H9 (cell line): Measurements from ENCODE around the gene ZNF8. TPM values are rescaled to one million over a fixed set of nuclear protein-coding genes. Genes with fewer than 3 reads are reported as not detected.

Source experiments
- DNase-seq: peaks from one replicate; pipeline ENCODE4 v3.0.0-alpha.2; 2017
- H2AFZ ChIP-seq: one replicate; pipeline ENCODE4 v1.6.1; 2013; ENCODE audit warnings: mild to moderate bottlenecking, low read length, control low read depth, moderate library complexity
- H2AK5ac ChIP-seq: 2 replicates; pipeline ENCODE4 v1.6.1; 2013; ENCODE audit warnings: low read length, control low read depth, mixed read lengths; ENCODE audit not compliant: insufficient read length
- H2BK120ac ChIP-seq: one replicate; pipeline ENCODE4 v1.6.1; 2013; ENCODE audit warnings: low read depth, mild to moderate bottlenecking, low read length, control low read depth, inconsistent platforms; ENCODE audit not compliant: poor library complexity, severe bottlenecking
- H2BK12ac ChIP-seq: 2 replicates; pipeline ENCODE4 v1.6.1; 2013; ENCODE audit warnings: low read length, control low read depth, mixed read lengths, low read depth; ENCODE audit not compliant: insufficient read length
- H2BK15ac ChIP-seq: 2 replicates; pipeline ENCODE4 v1.6.1; 2013; ENCODE audit warnings: low read depth, low read length, control low read depth
- H2BK20ac ChIP-seq: one replicate; pipeline ENCODE4 v1.6.1; 2013; ENCODE audit warnings: low read depth, mild to moderate bottlenecking, low read length, control low read depth, inconsistent platforms; ENCODE audit not compliant: poor library complexity, severe bottlenecking
- H2BK5ac ChIP-seq: 2 replicates; pipeline ENCODE4 v1.6.1; 2013; ENCODE audit warnings: low read length, control low read depth, mixed read lengths; ENCODE audit not compliant: insufficient read length
- H3K14ac ChIP-seq: 2 replicates; pipeline ENCODE4 v1.6.1; 2013; ENCODE audit warnings: low read length, control low read depth; ENCODE audit not compliant: insufficient read depth
- H3K18ac ChIP-seq: 2 replicates; pipeline ENCODE4 v1.6.1; 2013; ENCODE audit warnings: low read depth, mild to moderate bottlenecking, mixed read lengths, low read length, control low read depth; ENCODE audit not compliant: insufficient read length
- H3K23ac ChIP-seq: 2 replicates; pipeline ENCODE4 v1.6.1; 2013; ENCODE audit warnings: low read length, control low read depth, mixed read lengths, low read depth; ENCODE audit not compliant: insufficient read length
- H3K23me2 ChIP-seq: 2 replicates; pipeline ENCODE4 v1.6.1; 2013; ENCODE audit warnings: low read depth, mild to moderate bottlenecking, mixed read lengths, low read length, control low read depth; ENCODE audit not compliant: insufficient read length, poor library complexity, severe bottlenecking
- H3K27ac ChIP-seq: 2 replicates; pipeline ENCODE4 v1.5.1; 2013; ENCODE audit warnings: low read length, control low read depth, mixed read lengths, low read depth; ENCODE audit not compliant: insufficient read length
- H3K27me3 ChIP-seq: 2 replicates; pipeline ENCODE4 v1.6.1; 2013; ENCODE audit warnings: low read length, control low read depth, inconsistent platforms; ENCODE audit not compliant: insufficient read depth
- H3K4ac ChIP-seq: 2 replicates; pipeline ENCODE4 v1.6.1; 2013; ENCODE audit warnings: low read depth, mild to moderate bottlenecking, control low read depth, inconsistent platforms, low read length, moderate library complexity
- H3K4me1 ChIP-seq: 2 replicates; pipeline ENCODE4 v1.6.1; 2013; ENCODE audit warnings: low read length, control low read depth, inconsistent platforms; ENCODE audit not compliant: insufficient read depth
- H3K4me2 ChIP-seq: 2 replicates; pipeline ENCODE4 v1.6.1; 2013; ENCODE audit warnings: low read length, control low read depth, mixed read lengths; ENCODE audit not compliant: insufficient read length, insufficient read depth
- H3K56ac ChIP-seq: 2 replicates; pipeline ENCODE4 v1.6.1; 2013; ENCODE audit warnings: low read depth, mild to moderate bottlenecking, mixed read lengths, low read length, control low read depth; ENCODE audit not compliant: insufficient read length
- H3K79me1 ChIP-seq: 2 replicates; pipeline ENCODE4 v1.6.1; 2013; ENCODE audit warnings: low read depth, mild to moderate bottlenecking, moderate library complexity, low read length, control low read depth, inconsistent platforms; ENCODE audit not compliant: insufficient read depth, poor library complexity, severe bottlenecking
- H3K79me2 ChIP-seq: 2 replicates; pipeline ENCODE4 v1.6.1; 2013; ENCODE audit warnings: low read length, control low read depth, inconsistent platforms; ENCODE audit not compliant: insufficient read depth
- H3K9ac ChIP-seq: 2 replicates; pipeline ENCODE4 v1.6.1; 2013; ENCODE audit warnings: low read length, control low read depth, mixed read lengths; ENCODE audit not compliant: insufficient read length; ENCODE audit errors: extremely low read depth
- H3K9me3 ChIP-seq: one replicate; pipeline ENCODE4 v1.6.1; 2013; ENCODE audit warnings: low read depth, low read length, inconsistent platforms; ENCODE audit not compliant: control insufficient read depth
- H3T11ph ChIP-seq: one replicate; pipeline ENCODE4 v1.6.1; 2013; ENCODE audit warnings: mild to moderate bottlenecking, low read length, control low read depth, inconsistent platforms
- H4K20me1 ChIP-seq: one replicate; pipeline ENCODE4 v1.6.1; 2013; ENCODE audit not compliant: control insufficient read depth, insufficient read length, insufficient read depth
- H4K5ac ChIP-seq: 2 replicates; pipeline ENCODE4 v1.6.1; 2013; ENCODE audit warnings: low read depth, mild to moderate bottlenecking, mixed read lengths, low read length, control low read depth; ENCODE audit not compliant: insufficient read length
- H4K8ac ChIP-seq: replicated peaks from 2 replicates; pipeline ENCODE4 v1.6.1; 2013; ENCODE audit warnings: low read length, control low read depth, mixed read lengths, low read depth; ENCODE audit not compliant: insufficient read length
- H4K91ac ChIP-seq: 2 replicates; pipeline ENCODE4 v1.6.1; 2013; ENCODE audit warnings: low read depth, mild to moderate bottlenecking, moderate library complexity, mixed read lengths, low read length, control low read depth; ENCODE audit not compliant: insufficient read length
- H3K27ac Mint-ChIP-seq, 3 experiments: 2 replicates in 2 of 3; 3 replicates in 1 of 3; pipeline ENCODE4 v1.8.0; 2020 to 2021; ENCODE audit warnings: mixed read lengths in 3 of 3, mild to moderate bottlenecking in 1 of 3, moderate library complexity in 1 of 3
- H3K27me3 Mint-ChIP-seq: 2 replicates; pipeline ENCODE4 v1.8.0; 2021; ENCODE audit warnings: low read depth, mild to moderate bottlenecking, moderate library complexity, mixed read lengths
- H3K36me3 Mint-ChIP-seq, 3 experiments: 2 replicates in 2 of 3; 3 replicates in 1 of 3; pipeline ENCODE4 v1.8.0; 2020 to 2021; ENCODE audit warnings: low read depth in 3 of 3, mixed read lengths in 3 of 3; ENCODE audit not compliant: insufficient read depth in 1 of 3
- H3K4me1 Mint-ChIP-seq, 2 experiments: 2 replicates each; pipeline ENCODE4 v1.8.0; 2020; ENCODE audit warnings: mixed read lengths in 2 of 2
- H3K4me3 Mint-ChIP-seq, 2 experiments: 2 replicates in 1 of 2; 3 replicates in 1 of 2; pipeline ENCODE4 v1.8.0; 2020 to 2021; ENCODE audit warnings: mild to moderate bottlenecking in 2 of 2, mixed read lengths in 2 of 2, moderate library complexity in 1 of 2
- H3K9me3 Mint-ChIP-seq, 2 experiments: 2 replicates in 1 of 2; 3 replicates in 1 of 2; pipeline ENCODE4 v1.8.0; 2020; ENCODE audit warnings: mild to moderate bottlenecking in 2 of 2, mixed read lengths in 2 of 2, moderate library complexity in 1 of 2
- CTCF ChIP-seq: fragments of 200-600 bp; sonication (generic); conservative IDR thresholded peaks from 3 replicates; pipeline ENCODE4 v1.8.0; 2021; ENCODE audit warnings: antibody characterized with exemption, mild to moderate bottlenecking
- WGBS: extraction: QIAGEN DNeasy Blood & Tissue Kit; methylation state at CpG from one replicate; pipeline ENCODE4 v1.1.7; 2013; ENCODE audit warnings: missing lambda C conversion rate, low lambda C conversion rate, mixed read lengths; ENCODE audit not compliant: insufficient read length; ENCODE audit errors: extremely low coverage; 5-methylcytosine and 5-hydroxymethylcytosine counted together
- total RNA-seq: library from RNA; stranded (reverse); gene quantifications from 2 replicates; pipeline ENCODE4 v1.2.1, GENCODE V29; 2021

ZNF8 gene
- total RNA-seq, 1 experiment from 2014 or later, result 17.3 TPM

GRCh38 chr19:58265100-58265499 lies 13.7 kb upstream of the ZNF8 start:
- no peak overlapping the region for H3K4me2 ChIP-seq
- H3K79me2 ChIP-seq, result no peaks in the 10 kb centered on the region
- H3K18ac ChIP-seq, result no peak overlapping the region
- no peak overlapping the region for H3T11ph ChIP-seq
- peaks cover 92 to 94% of the 10 kb centered on the region in 2 experiments for H3K9me3 Mint-ChIP-seq
- H2BK15ac ChIP-seq, result no peak overlapping the region
- no peak for DNase-seq
- no peak overlapping the region for H2BK20ac ChIP-seq
- H3K14ac ChIP-seq, result no peak overlapping the region
- no peak overlapping the region for H3K27ac Mint-ChIP-seq
- no peaks in the 10 kb centered on the region for H4K20me1 ChIP-seq
- H3K27ac ChIP-seq, result no peak overlapping the region
- no peak overlapping the region for H3K4ac ChIP-seq
- no peaks in the 10 kb centered on the region for H3K4me1 Mint-ChIP-seq
- H3K56ac ChIP-seq, result no peak overlapping the region
- no peaks in the 10 kb centered on the region for H3K4me1 ChIP-seq
- H2BK120ac ChIP-seq, result no peak overlapping the region
- peaks cover 37% of the 10 kb centered on the region for H3K27me3 Mint-ChIP-seq
- H3K9ac ChIP-seq, result no peak overlapping the region
- TF ChIP-seq CTCF, result no peak
- H3K4me3 Mint-ChIP-seq, result no peak overlapping the region
- H3K23me2 ChIP-seq, result no peaks in the 10 kb centered on the region
- H2BK12ac ChIP-seq, result no peak overlapping the region
- no peak overlapping the region for H2BK5ac ChIP-seq
- no CpG with 5 or more reads among the region's 3 CpGs for WGBS
- H2AK5ac ChIP-seq, result no peak overlapping the region
- H4K91ac ChIP-seq, result no peak overlapping the region
- H3K79me1 ChIP-seq, result no peaks in the 10 kb centered on the region
- no peak overlapping the region for H4K8ac ChIP-seq
- H3K36me3 Mint-ChIP-seq, result peaks cover 85 to 90% (median 89%) of the 10 kb centered on the region in 3 experiments
- H3K27me3 ChIP-seq, result no peaks in the 10 kb centered on the region
- no peak overlapping the region for H2AFZ ChIP-seq
- no peak overlapping the region for H3K23ac ChIP-seq
- H4K5ac ChIP-seq, result no peak overlapping the region
- peaks cover 75% of the 10 kb centered on the region for H3K9me3 ChIP-seq
